SIG-M5 treated with dmso at 0.1 percent for 504 hours (cell line): ENCODE measurements around the gene TRAPPC5.

Experiments
- DNase-seq: peaks from one replicate; lab custom pipeline; 2025; ENCODE audit not compliant: unreplicated experiment; lab: John Stamatoyannopoulos, UW

TRAPPC5 gene

GRCh38 chr19:7680606-7681339 is at the start of gene TRAPPC5:
Gene TRAPPC5, plus strand, starts transcription at chr19:7680833. Its CDS starts 1,421 bp downstream, at chr19:7682254.
- DNase-seq: peak; percentile 47

- DNase-seq: no peak
Measured at GRCh38 chr19:7631577-7631976, 49.1 kb upstream of the TRAPPC5 start.

GRCh38 chr19:7632340-7633203 is 48.1 kb upstream of the TRAPPC5 start:
- no peak for DNase-seq

GRCh38 chr19:7633698-7634097 is 46.9 kb upstream of the TRAPPC5 start, which contains the start of gene PCP2:
Gene PCP2, minus strand, starts transcription at chr19:7633719. Its CDS starts 262 bp downstream, at chr19:7633457.
- no peak for DNase-seq

GRCh38 chr19:7635670-7636069 is 45.0 kb upstream of the TRAPPC5 start:
- DNase-seq: no peak

- no peak for DNase-seq
Measured at GRCh38 chr19:7636317-7636690, 44.3 kb upstream of the TRAPPC5 start.

- peak; percentile 65 for DNase-seq
Measured at GRCh38 chr19:7636691-7637373, 43.8 kb upstream of the TRAPPC5 start, which contains the start of gene STXBP2. Gene STXBP2, plus strand, starts transcription at chr19:7637110. Its CDS starts 40 bp downstream, at chr19:7637150.

- peak; percentile 38 for DNase-seq
Measured at GRCh38 chr19:7637374-7638256, 43.0 kb upstream of the TRAPPC5 start.

GRCh38 chr19:7638802-7639465 is 41.7 kb upstream of the TRAPPC5 start:
- DNase-seq: no peak

- no peak for DNase-seq
Measured at GRCh38 chr19:7639863-7640348, 40.7 kb upstream of the TRAPPC5 start.

GRCh38 chr19:7640803-7641202 is 39.8 kb upstream of the TRAPPC5 start:
- DNase-seq: no peak

GRCh38 chr19:7641290-7642276 is 39.0 kb upstream of the TRAPPC5 start:
- no peak for DNase-seq

- DNase-seq: no peak
Measured at GRCh38 chr19:7642295-7643030, 38.2 kb upstream of the TRAPPC5 start.

- no peak for DNase-seq
Measured at GRCh38 chr19:7643031-7643415, 37.6 kb upstream of the TRAPPC5 start.

GRCh38 chr19:7643629-7644549 is 36.7 kb upstream of the TRAPPC5 start:
- DNase-seq: peak; percentile 26

- no peak for DNase-seq
Measured at GRCh38 chr19:7644550-7644877, 36.1 kb upstream of the TRAPPC5 start.

GRCh38 chr19:7645163-7645562 is 35.5 kb upstream of the TRAPPC5 start:
- peak; percentile 74 for DNase-seq
